EL (cell line): ENCODE results near the gene MYOG.

Source experiments
- DNase-seq: peaks from one replicate; pipeline ENCODE4 v3.0.0-alpha.2; 2016

MYOG gene

DNA sequence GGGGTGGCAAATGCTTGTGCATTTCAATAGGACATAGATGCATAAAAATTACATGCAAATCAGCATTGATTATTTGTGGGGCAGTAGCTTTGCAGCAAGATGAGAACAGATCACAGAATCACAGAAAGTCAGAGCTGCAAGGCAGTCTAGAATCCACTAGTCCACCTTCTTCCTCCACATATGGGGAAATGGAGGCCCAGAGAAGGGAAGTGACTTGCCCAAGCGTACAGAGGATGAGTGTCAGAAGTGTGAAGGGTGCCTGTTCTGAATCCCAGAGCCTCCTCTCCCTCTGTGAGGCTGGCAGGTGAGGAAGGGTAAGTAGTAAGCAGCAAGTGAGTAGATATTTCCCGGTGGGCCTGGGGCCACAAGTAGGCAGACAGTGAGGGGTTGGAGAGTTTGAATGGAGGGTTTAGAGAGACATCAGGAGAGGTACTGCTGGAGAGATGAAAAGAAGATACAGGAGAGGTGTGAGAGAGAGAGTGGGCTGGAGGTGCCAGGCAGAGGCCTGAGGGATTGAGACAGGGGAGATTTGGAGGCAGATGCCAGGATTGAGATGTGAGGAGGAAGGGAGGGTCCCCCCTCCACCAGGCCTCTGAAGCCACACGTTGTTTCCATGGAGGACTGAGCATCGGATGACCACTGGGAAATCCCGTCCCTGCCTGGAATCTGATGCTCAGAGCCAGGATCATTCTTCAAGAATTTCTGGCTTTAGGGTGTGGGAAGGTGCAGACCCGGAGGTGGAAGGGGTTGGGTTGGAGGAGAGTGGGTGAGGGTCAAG lies 4.8 kb upstream of the MYOG start:
- DNase-seq, result no peak

DNA sequence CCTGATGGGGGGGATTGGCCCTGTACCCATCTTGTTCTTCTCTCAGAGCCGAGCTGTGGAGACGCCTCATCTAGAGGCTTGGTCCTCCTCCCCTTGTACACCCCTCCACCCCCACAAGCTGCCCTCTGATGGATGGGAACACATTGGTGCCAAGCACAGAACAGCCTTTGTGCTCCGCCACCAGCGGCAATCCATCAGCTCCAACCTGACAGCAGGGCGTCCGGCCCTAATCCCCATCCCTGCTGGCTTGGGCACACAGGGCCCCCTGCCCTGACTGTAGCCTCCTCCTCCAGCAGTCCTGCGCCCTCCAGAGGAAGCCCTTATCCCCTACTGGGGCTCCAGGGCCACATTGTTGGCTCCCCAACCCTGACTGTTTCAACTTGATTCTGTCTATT lies 3.8 kb upstream of the MYOG start:
- DNase-seq, result no peak

DNA sequence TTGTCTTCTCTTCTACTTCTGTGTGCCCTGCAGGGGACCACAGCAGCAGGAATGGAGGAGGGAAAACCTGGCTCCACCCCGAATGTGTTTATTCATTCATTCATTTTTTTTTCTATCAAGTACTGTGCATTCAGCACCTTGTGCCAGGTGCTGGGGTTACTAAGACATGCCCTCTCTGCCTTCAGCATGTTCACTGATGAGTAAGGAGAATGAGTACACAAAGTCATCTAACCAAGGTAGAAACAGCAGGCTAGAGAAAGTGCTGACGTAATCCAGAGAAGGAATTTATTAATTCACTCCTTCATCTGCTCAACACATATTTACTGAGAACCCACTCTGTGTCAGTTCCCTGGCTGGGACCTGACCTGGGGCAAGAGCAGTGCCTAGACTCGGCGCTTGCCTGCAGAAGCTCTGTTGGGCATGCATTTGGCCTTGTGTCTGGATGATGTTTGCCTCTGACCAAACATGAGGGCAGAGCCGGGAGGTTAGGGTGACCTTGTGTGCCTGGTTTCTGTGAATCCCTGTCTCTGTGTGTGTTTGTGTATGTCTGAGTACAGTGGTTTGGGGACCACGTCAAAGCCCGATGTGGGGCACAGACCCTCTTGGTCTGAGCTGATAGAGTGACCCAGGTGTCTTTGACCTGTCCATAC lies 3.3 kb upstream of the MYOG start:
- no peak for DNase-seq

DNA sequence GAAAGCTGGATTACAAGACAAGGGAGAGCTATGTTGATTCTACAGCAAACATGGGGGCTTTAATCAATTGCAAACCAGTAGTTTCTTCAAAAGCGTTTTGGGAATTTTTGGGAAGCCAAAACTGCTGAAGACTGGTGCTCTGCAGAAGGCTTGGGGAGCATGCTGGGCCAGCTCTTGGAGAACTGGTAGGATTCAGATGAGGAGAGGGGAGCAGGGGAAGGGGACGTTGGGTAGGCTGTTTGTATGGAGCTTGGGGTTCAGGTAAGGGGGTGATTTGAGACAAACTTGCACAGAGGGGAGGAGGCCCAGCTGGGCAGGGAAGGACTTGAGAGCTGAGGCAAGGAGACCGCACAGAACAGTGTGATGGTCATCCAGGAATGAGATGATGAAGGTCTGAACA lies 2.6 kb upstream of the MYOG start:
- no peak for DNase-seq

DNA sequence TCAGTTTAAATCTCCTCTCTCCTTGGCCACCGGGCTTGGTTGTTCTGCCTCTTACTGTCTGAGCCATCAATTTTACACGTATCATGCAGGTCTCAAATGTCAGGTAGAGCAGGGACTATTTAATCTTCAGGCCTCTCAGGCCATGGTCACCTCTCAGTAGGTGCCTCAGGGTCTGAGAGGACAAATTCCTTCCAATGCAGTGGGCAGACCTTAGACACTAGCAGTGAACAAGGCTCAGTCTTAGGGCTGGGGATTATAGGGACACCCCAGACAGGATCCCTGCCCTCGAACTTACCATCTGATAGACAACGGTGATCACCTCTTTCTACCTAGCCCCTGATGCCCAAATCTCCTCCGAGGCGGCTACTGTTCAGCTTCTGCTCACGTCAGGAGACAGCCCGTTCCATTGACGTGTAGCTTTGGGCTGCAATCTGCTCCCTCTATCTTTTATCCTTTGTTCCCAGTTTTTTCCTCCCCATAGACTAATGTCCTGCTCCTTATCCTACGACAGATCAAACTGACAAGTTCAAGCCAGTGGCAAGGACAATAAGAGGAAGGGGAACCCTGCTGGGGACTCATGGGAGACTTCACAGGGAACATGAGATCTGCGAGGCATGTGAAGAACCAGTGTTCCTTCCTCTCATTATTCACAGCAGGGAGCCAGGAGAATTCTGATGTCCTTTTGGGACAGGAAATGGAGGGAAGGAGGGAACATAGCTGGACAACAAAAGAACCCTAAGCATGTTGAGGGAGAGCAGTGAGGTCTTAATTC lies 1.4 kb upstream of the MYOG start:
- no peak for DNase-seq

DNA sequence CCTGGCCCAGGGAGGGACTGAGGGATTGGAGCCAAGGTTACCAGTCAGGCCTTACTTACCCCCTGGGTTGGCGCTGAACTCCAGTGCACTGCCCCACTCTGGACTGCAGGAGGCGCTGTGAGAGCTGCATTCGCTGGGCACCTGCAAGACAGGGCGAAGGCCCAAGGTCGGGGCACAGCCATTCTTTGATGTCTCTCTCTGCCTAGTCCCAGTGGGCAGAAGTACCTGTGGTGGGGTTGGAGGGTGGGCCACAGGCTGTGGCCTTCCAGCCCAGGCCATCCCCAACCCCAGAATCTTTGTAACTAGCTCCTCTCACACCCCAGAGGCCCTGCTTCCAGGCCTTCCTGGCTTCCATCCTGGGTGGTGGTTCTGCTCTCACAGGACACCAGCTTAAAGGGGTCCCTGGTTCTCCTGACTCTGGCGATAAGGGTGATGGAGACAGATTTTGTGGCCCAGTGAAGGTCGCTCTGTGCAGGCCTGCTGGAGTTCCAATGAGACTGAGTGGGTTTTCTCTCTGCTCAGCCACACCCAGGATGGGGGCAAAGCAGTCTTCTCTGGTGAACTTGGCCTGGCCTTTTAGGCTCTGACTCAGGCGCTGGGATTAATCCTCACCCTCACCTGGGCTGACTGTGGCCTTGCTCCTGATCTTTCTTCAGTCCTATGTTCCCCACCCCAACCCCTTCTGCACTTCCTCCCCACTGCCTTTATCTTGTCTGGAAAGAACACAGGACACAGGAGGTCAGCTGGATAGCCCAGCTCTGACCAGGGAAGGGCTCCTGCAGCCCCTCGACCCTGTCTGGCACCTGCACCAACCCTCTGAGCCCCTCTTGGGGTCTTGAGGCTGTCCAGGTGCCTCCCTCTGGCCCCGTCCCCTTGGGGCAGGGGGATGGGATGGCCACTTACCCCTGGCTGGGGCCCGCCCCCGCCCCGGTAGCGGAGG lies 954 bp downstream of the MYOG start:
- DNase-seq, result no peak

DNA sequence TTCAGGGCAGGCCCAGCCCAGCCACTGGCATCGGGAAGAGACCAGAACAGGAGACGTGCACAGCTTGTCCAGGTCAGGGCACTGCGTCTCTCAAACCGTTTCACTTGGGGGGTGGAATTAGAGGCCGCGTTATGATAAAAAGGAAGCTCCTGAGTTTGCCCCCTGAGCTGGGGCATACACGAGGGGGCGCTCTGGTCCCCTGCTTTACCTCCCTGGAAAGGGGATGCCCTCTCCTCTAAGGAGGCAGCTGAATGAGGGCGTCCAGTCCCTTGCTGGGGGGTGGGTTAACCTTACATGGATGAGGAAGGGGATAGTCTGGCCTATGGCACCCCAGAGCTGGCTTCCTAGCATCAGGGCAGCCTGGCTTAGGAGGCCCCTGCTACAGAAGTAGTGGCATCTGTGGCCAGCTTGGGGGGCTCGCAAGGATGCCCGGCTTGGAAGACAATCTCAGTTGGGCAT lies 2.3 kb downstream of the MYOG start:
- DNase-seq, result no peak

DNA sequence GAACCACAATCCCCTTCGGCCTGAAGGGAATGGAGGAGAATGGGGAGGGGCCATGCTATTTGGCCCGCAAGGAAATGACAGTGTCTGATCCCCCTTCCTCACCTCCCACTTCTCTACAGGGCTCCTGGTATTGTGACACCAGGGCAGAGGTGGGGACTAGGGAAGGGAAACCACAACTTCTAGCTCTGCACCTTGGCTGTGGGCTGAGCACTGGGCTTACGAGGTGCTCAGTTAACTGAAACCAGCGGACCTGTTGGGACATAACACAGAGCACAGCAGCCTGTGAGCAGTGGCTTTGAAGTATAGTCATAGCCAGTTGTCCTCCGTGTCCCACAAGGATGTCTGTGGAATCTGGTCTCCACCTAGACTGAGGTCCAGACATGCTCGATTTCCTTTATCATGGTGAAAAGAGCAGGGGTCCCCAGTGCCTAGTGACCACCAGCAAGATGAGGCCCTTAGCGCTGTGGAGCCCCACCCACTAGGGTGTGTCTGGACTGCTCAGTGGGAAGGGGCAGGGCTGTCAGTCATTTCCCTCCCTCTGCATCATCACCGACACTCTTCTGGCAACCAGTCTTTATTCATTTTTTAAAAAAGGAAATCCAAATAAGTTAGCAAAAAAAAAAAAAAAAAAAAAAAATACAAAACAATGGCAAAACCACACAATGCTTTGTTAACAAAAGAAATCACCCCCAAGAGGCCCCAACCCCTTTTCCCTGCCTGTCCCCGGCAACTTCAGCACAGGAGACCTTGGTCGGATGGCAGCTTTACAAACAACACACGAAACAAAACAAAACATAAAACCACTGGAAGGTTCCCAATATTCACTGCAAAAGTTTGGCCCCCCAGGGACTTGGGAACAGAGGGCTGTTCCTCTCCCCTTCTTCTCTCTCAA lies 3.0 kb downstream of the MYOG start:
- no peak for DNase-seq

DNA sequence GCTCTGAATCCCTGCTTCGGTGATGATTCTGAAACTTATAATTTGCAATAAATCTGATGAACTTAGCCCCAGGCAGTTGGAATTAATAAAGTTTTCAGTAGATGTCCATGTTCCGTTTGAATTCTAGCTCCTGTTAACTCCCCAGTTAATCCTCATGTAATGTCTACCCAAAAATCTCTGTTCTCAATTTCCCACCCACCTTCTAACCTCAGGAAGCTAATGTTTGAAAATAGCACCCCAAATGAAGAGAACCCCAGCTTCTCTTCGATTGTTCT lies 3.6 kb downstream of the MYOG start:
- DNase-seq, result no peak

DNA sequence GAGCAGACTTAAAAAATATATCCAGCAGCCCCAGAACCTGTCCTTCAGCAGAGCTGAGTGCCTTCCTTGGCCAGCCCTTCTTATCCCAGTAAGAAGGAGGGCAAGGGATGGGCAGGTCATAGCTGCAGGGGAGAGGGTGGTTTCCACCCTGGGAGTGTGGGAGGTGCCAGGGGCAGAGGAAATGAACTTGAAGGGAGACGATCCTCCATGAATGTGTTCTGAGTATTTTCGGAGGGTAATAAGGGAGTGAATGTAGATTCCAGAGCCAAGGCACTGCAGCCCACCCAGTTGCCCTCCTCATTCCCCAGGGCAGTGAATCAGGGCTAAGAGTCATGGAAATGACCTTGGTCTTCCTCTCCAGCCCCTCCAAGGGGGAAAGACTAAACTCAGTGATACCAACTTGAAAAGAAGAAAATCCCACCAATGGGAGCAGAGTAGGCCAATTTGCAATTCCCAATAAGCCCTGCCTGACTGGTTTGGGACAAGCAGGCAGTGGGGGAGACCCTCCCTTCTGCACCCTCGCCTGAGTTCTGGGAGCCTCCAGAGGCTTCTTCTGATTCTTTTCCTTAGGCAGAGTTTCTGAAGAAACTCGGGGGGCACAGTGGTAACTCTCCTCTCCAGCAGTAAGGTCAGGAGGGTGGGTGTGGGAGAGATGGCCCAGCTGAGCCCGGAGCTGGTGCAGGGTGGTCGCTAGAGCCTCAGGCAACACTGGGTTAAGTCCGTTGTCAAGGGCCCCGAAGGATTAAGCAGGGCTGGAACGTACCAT lies 4.2 kb downstream of the MYOG start:
- no peak for DNase-seq

DNA sequence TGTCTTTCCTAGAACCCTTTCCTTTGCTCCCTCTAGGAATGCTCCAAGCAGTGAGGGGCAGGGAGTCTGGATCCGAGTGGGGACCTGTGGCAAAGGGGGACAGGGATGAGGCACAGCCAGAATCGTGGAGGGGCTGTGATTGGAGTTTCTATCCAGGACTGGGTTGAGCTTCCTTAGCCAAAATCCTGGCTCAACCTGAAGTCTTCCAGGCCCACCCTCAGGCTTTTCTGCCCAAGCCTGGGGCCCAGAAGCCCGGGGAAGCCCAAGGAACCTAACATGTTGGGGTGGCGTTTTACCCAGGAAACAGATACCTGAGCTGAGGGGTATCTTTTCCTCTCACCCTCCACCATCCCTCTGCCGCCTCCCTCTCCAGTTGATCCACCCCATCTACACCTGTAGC lies 5.4 kb downstream of the MYOG start:
- no peak for DNase-seq

DNA sequence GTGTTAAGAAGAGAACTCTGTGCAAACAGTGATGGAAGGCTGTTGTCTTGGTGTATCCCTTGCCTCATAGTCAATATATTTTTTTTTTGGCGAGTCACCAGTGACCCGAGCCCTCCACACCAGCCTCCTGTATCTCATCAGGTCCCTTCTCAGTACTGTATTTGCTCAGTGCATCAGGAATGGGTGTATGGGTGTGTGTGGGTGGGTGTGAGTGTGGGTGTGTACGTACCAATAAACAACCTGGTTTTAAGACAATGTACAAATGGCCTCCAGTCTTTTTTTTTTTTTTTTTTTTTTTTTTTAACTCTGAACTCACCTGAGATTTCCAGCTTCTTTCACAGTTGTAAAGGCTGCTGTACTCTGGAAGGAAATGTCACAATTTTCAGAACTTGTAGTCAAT lies 7.3 kb downstream of the MYOG start:
- no peak for DNase-seq

DNA sequence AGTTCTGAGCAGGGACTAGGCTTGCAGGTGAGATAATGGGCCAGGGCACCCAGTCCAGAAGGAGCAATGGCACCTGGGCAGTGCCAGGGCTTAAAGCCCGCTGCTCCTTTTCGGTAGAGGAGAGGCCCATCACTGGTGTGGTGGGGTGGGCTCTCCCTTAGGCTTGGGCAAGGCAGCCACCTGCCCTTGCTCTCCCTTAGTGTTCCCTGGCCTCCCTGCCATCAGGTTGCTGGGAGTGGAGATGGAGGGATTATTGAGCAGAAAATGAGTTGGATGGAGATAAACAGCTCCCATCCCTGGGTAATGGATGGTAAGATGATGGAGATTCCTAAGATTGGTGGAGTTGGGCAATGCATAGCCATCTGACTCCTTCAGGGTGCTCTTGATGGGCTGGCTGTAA lies 7.9 kb downstream of the MYOG start:
- DNase-seq, result no peak

DNA sequence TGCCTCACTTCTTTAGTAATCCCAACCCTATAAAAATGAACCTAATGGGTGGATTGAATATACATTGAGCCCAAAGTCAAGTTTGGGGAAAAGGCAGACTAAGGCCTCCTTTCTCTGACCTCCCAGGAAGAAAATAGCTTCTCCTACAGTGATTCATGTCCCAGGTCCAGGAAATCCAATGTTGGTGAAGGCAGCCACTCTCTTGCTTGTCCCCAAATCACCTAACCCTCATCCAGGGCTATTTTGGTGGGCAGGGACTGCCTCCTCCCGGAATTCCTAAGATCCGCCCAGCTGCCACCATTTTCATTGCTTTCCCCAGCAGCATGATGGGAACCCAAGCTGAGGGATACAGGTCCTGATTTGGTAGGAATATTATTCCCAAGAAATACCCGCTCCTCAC lies 8.4 kb downstream of the MYOG start:
- no peak for DNase-seq

DNA sequence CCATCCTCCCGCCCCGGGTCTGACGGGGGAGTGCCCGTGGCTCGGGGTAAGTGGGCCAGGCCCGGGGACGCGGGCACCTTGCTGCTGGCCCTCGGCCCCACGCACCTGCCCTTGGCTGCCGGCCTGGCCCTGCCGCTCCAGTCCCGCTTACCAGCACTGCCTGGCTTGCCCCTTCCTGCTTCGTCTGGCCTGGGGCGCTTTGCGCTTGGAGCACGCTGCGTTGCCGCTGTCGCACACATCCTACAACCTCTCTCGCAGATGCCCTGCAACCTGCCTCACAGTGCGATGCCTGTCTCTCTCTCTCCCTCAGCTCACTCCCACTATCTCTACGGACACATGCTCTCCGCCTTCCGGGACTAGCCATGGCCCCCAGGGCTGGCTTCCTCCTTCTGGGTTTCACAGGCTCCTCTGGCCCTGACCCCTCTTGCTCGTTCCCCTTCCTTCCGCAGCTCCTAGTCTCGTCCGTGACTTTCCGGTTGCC lies 9.7 kb downstream of the MYOG start:
- no peak for DNase-seq

DNA sequence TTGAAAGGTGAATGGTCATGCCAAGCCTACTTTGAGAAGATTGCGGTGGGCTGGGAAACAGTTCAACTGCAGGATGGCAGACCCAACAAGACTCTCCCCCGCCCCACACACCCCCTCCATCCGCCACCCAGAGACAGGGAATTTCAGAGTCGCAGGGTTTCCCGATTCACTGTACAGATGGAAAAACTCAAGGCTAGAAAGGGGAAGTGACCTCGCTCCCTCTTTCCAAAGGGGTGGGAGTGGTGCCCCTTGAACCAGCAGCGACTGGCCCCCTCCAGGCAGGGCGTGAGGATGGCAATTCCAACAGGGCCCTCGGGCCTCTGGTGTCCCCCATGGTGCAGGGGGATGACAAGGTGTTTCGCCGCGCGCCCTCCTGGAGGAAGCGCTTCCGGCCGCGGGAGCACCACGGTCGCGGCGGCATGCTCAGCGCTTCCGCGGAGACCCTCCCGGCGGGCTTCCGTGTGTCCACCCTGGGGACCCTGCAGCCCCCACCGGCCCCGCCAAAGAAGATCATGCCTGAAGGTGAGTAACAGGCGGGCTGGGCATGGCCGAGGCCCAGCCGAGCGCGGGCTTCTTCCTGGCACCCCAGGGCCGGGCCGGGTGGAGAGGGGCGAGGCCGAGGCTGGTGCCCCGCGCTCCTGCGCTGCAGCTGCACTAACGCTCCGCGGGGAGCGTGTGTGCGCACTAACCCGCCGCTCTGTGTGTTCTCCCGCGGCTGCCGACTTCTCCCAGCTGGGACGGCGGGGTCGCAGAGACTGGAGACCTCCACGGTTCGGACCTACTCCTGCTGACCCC lies 10.4 kb downstream of the MYOG start:
- no peak for DNase-seq

DNA sequence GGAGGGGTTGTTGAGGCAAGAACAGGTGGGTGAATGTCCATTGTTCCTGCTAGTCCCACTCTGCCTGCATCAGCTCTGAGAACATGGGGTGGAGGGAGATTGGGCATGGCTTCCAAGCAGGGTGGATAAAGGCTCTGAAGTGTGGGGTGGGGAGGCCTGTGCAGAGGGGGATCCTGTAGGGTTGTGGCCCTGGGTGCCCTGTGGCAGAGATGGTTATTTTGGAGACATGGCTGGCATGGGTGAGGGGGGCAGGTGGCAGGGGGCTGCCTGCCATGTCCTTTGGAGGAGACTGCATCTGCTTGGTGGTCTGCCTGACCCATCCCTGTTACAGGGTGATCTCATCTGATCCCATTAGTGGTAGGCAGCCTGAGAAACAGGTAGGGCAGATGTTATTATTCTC lies 11.2 kb downstream of the MYOG start:
- no peak for DNase-seq

DNA sequence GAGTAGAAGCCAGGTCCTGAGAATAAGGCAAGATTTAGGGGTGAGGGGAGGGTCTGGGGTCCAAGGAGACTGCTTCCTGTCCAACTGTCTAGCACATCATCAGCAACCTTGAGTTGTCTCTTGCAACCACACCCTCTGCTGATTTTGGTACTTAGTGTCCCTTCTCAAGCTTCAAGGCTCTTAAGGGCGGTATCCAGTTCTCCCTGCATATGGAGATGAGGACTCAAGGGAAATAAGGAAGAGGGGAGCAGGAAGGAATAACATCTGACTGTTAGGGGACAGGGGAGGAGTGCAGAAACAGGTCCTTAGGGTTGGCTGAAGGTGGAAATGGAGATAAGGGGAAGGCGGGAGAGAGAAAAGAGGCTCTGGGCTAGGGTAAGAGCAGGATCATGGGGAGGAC lies 12.3 kb downstream of the MYOG start:
- DNase-seq, result no peak

DNA sequence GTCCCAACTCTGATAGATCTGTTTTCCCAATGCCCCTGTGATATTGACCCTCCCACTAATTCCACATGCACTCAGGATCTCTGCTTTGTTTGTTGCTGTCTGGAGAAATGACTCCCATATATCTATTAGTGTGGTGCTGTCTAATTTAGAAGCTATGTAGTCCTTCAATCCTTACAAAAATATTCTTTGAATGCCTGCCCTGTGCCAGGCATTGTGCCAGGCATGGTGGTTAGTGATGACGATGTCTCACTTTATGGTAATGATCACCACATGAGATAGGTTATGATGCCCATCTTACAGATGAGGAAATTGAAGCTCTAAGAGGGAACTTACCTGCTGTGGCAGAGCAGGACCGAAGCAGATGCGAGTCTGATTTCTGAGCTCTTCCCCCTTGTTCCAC lies 12.9 kb downstream of the MYOG start:
- peak; percentile 43 for DNase-seq

DNA sequence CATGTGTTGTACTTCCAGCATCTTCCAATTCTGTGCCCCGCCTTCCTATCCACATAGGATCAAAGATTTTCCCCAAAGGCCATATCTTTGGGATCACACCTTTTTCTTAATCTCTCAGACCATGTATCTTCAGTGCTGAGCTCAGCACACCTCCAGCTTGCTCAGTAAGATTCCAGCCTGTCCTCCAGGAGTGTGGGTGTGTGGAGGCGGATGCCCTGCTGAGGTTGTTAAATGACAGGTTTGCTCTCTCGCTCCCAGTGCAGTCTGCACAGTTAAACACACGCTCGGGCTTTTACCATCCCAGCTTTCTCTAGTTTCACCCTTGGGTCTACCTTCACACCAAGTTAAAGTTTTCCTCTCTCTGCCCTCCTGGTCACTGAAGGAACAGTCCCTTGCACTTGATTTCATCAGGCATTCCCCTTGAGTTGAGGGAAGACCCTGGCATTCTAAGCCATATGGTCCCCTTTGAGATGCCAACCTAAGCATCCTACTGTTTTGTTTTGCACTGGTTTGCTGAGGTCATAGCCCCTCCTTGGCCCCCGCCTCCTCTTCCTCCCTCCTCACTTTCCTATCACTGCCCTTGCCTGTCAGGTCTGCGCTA lies 13.7 kb downstream of the MYOG start:
- no peak for DNase-seq
